Activated CD4-positive, alpha-beta T cell treated with anti-CD3 and anti-CD28 coated beads, Interleukin-2, amount 10 ng/mL, durations not matched to agents 7 days and 5 days (primary cell): Measurements from ENCODE around the gene TRDMT1. TPM values are rescaled to one million over a fixed set of nuclear protein-coding genes. Genes with fewer than 3 reads are reported as not detected.

Experiments used
- CTCF ChIA-PET: fragments of 350-600 bp; sonication (Branson Sonifier 250); formaldehyde crosslinking; loops from one replicate; lab custom pipeline; 2021; ENCODE audit warnings: antibody characterized with exemption; lab: Charles Lee
- POLR2A ChIA-PET: fragments of 350-600 bp; sonication (Branson Sonifier 250); formaldehyde crosslinking; loops from one replicate; lab custom pipeline; 2021; ENCODE audit warnings: antibody characterized with exemption; lab: Charles Lee
- DNase-seq: peaks from one replicate; pipeline ENCODE4 v3.0.0-alpha.2; 2020
- H3K27ac Mint-ChIP-seq: one replicate; pipeline ENCODE4 v1.8.0; 2021; ENCODE audit warnings: mild to moderate bottlenecking, moderate library complexity, mixed read lengths
- H3K27me3 Mint-ChIP-seq: one replicate; pipeline ENCODE4 v1.8.0; 2021; ENCODE audit warnings: mixed read lengths
- H3K36me3 Mint-ChIP-seq: one replicate; pipeline ENCODE4 v1.8.0; 2021; ENCODE audit warnings: low read depth, mixed read lengths
- H3K4me1 Mint-ChIP-seq: one replicate; pipeline ENCODE4 v1.8.0; 2021; ENCODE audit warnings: mixed read lengths
- H3K4me3 Mint-ChIP-seq: one replicate; pipeline ENCODE4 v1.8.0; 2021; ENCODE audit warnings: mild to moderate bottlenecking, moderate library complexity, mixed read lengths
- H3K9me3 Mint-ChIP-seq: one replicate; pipeline ENCODE4 v1.8.0; 2021; ENCODE audit warnings: mixed read lengths
- total RNA-seq, 2 experiments: library from RNA; stranded (reverse); gene quantifications; one replicate each; pipeline ENCODE4 v1.2.3, GENCODE V29; 2021

The TRDMT1 gene
- total RNA-seq, 2 experiments from 2014 or later: 14.1 to 17.2 TPM

DNA sequence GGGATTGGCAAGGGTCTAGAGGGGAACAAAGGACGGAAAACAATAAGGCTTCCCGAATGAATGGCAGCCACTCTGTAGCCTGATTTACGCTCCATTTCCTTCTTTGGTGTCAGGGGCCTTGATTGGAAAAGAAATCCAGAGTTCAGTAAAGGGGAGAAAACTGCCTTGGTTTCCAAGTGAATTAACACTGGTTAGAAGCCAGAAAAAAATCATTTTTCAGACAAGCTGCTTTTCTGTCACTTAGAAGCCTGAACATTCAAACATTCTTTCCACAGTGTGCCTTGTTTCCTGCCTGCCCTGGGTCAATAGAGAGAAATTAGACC is 283 bp upstream of the TRDMT1 start:
- POLR2A ChIA-PET: interaction anchor here (1.6 kb wide), 1 partner anchor 384 kb away, joined by 7 read pairs; the partner anchor contains the start of gene RSU1

DNA sequence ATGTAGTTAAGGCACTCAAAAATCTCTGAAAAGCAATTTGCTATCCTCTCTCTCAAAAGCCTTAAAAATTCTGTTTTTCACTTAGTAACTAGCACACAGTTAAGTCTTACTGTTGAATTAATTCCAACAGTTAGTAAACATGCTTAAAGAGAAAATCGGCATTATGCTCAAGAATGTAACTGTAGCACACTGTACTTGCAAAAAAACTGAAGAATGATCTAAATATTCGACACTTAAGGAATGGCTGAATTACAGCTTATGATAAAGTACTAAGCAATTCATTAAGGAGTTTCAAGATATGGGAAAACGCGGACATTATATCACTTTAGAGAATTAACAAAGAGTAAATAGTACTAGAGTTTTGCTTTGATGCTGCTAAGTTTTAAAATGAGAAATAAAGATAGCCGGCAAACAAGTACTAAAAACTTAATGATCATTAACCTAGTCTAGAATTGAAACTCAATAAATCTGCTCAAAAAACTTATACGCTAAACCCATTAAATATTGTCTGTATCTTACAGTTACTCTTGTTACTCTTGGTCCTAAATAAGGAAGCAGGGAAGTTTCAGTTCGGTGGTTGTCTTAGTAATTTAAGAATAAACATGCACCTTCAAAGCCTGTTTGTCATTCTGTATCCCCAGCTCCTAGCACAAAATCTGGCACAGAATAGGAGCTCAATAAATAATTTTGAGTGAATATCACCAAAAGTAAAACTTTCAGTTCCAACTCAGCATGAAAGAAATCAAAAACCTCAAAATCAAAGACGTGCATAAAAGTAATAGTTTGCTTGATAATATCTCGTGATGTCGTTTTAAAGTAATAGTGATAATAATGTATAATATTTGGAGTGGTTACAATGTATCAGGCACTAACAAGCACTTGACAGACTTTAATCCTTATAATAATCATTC is 1.2 kb downstream of the TRDMT1 start:
- no peak for DNase-seq
- Mint-ChIP-seq H3K9me3 (peaks cover 1% of the 10 kb centered on the region), H3K27ac (peak overlapping the region; percentile 91), H3K27me3 (no peaks in the 10 kb centered on the region), H3K36me3 (peaks cover 5% of the 10 kb centered on the region), H3K4me3 (peak overlapping the region; percentile 79), H3K4me1 (peaks cover 52% of the 10 kb centered on the region)
- POLR2A ChIA-PET: interaction anchor here (1.6 kb wide), 1 partner anchor 383 kb away, joined by 7 read pairs; the partner anchor contains the start of gene RSU1
- CTCF ChIA-PET: interaction anchor here (0.6 to 2.8 kb wide), 9 partner anchors 12 to 418 kb away, joined by 3 to 10 read pairs (median 4); partner anchors contain the start of gene VIM

More for the DNA sequence above, 283 bp upstream of the TRDMT1 start:
- no peak for DNase-seq
- CTCF ChIA-PET: interaction anchor here (1.3 to 2.8 kb wide), 5 partner anchors 10 to 374 kb away, joined by 3 to 10 read pairs (median 5); no protein-coding TSS in a partner anchor
- Mint-ChIP-seq H3K27me3 (no peaks in the 10 kb centered on the region), H3K27ac (peak overlapping the region; percentile 91), H3K36me3 (peaks cover 7% of the 10 kb centered on the region), H3K9me3 (no peaks in the 10 kb centered on the region), H3K4me3 (peak overlapping the region; percentile 79), H3K4me1 (peaks cover 65% of the 10 kb centered on the region)

DNA sequence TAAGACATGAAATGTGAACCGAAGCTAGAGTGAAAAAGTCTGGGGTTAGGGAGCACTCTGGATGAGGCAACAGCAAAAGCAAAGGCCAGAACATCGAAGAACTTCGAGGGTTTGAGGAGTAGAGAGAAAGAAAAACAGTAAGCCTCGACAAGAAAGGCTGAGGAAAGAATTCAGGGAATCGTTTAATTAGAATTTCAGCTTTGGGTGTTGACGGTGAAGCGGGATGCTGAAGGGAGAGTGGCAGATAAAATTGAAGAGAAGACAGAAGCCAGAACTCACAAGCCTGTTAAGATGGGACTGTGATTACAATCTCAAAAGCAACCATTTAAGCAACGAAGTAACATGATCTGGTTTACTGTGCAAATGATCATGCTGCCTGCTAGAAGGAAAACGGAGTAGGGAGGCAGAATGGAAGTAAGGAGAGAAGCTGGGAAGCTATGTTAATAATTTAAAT is 2.1 kb downstream of the TRDMT1 start:
- Mint-ChIP-seq H3K36me3 (peaks cover 5% of the 10 kb centered on the region), H3K27me3 (no peaks in the 10 kb centered on the region), H3K4me1 (peaks cover 49% of the 10 kb centered on the region), H3K4me3 (peak overlapping the region; percentile 52), H3K9me3 (peaks cover 6% of the 10 kb centered on the region), H3K27ac (no peak overlapping the region)
- ChIA-PET POLR2A (no interaction called here), CTCF (interaction anchor here (1.0 to 2.8 kb wide), 2 partner anchors 21 to 31 kb away, joined by 4 to 10 read pairs; no protein-coding TSS in a partner anchor)
- DNase-seq: no peak

DNA sequence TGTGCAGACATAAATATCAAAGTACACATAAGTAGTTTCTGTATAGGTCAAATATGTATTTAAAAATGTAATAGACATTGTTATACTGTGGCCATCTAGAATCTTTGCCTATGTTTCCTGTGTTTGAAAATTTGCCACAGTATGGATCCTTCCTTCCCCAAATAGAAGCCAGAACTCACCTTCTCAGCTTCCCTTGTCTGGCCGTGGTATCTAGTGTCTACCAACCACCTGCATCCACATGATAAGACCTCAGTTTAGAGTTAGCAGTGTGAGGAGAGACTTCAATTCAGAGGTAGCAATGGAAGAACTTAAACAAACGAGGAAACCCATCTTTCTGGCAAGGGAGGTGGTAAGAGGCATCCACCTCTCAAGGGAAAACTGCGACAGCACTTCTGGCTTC is 4.9 kb downstream of the TRDMT1 start:
- DNase-seq: no peak
- CTCF ChIA-PET: interaction anchor here (0.8 to 2.0 kb wide), 2 partner anchors 15 to 34 kb away, joined by 3 to 7 read pairs; no protein-coding TSS in a partner anchor
- no peak overlapping the region for H3K4me3 Mint-ChIP-seq
- H3K36me3 Mint-ChIP-seq: peaks cover 8% of the 10 kb centered on the region
- H3K4me1 Mint-ChIP-seq: peaks cover 30% of the 10 kb centered on the region
- H3K27ac Mint-ChIP-seq: no peak overlapping the region
- no peaks in the 10 kb centered on the region for H3K27me3 Mint-ChIP-seq
- POLR2A ChIA-PET: no interaction called here
- peaks cover 9% of the 10 kb centered on the region for H3K9me3 Mint-ChIP-seq

DNA sequence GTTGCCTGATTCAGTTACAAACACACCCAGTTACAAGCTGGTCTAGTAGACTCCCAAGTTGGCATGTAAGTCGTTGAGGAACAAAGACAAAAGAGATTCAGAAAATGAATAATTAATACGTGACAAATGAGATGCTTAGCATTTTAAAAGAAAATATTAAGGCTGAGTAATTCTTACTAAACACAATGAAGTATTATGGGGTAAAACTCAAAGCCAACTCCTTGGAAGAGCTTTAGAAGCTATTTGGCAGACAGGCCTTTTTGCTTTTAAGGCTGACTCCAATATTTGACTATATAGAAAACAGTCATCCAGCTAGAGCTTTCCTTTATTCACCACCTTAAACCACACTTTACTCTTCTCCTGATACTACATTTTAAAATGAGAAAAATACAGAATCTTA is 5.4 kb downstream of the TRDMT1 start:
- CTCF ChIA-PET: interaction anchor here (0.7 to 2.0 kb wide), 3 partner anchors 10 to 117 kb away, joined by 3 to 7 read pairs (median 3); no protein-coding TSS in a partner anchor
- H3K27ac Mint-ChIP-seq: no peak overlapping the region
- no peak overlapping the region for H3K4me3 Mint-ChIP-seq
- peaks cover 25% of the 10 kb centered on the region for H3K4me1 Mint-ChIP-seq
- H3K9me3 Mint-ChIP-seq: peaks cover 9% of the 10 kb centered on the region
- peaks cover 8% of the 10 kb centered on the region for H3K36me3 Mint-ChIP-seq
- POLR2A ChIA-PET: no interaction called here
- DNase-seq: no peak
- H3K27me3 Mint-ChIP-seq: no peaks in the 10 kb centered on the region

DNA sequence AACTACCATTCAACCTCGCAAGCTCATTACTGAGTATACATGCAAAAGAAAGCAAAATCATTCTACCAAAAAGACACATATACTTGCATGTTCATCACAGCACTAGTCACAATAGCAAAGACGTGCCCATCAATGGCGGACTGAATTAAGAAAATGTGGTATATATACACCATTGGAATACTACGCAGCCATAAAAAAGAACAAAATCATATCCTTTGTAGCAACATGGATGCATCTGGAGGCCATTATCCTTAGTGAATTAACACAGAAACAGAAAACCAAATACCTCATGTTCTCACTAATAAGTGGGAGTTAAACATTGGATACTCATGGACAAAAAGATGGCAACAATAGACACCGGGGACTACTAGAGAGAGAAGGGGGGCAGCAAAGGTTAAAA is 6.4 kb downstream of the TRDMT1 start:
- no peak overlapping the region for H3K27ac Mint-ChIP-seq
- ChIA-PET POLR2A (interaction anchor here (0.6 kb wide), 1 partner anchor 11 kb away, joined by 3 read pairs; no protein-coding TSS in a partner anchor), CTCF (interaction anchor here (0.9 kb wide), 1 partner anchor 25 kb away, joined by 3 read pairs; no protein-coding TSS in a partner anchor)
- H3K9me3 Mint-ChIP-seq: peaks cover 9% of the 10 kb centered on the region
- H3K36me3 Mint-ChIP-seq: peaks cover 8% of the 10 kb centered on the region
- peaks cover 18% of the 10 kb centered on the region for H3K4me1 Mint-ChIP-seq
- no peak for DNase-seq
- H3K4me3 Mint-ChIP-seq: no peak overlapping the region
- H3K27me3 Mint-ChIP-seq: no peaks in the 10 kb centered on the region

DNA sequence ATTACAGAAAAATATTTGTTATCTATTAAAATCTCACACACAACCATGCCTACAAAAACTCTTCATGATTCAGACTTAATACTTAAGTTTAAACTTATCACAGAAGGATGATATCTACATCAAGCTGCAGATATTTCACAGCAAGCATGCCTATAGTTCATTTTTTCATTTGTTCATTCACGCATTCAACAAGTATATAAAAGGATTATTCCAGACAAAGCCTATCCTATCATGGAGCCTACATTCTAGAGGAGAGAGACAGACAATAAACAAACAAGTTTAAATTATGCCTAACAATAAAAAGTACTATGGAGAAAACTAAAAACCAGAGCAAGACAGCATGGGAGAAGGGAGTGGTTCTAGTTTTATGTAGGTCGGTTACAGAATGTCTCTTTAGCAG is 10.9 kb downstream of the TRDMT1 start:
- Mint-ChIP-seq H3K27ac (no peak overlapping the region), H3K4me1 (peaks cover 2% of the 10 kb centered on the region), H3K9me3 (peaks cover 9% of the 10 kb centered on the region), H3K36me3 (peaks cover 6% of the 10 kb centered on the region), H3K27me3 (no peaks in the 10 kb centered on the region), H3K4me3 (no peak overlapping the region)
- ChIA-PET POLR2A (interaction anchor here (0.6 kb wide), 1 partner anchor 44 kb away, joined by 3 read pairs; no protein-coding TSS in a partner anchor), CTCF (no interaction called here)
- DNase-seq: no peak

DNA sequence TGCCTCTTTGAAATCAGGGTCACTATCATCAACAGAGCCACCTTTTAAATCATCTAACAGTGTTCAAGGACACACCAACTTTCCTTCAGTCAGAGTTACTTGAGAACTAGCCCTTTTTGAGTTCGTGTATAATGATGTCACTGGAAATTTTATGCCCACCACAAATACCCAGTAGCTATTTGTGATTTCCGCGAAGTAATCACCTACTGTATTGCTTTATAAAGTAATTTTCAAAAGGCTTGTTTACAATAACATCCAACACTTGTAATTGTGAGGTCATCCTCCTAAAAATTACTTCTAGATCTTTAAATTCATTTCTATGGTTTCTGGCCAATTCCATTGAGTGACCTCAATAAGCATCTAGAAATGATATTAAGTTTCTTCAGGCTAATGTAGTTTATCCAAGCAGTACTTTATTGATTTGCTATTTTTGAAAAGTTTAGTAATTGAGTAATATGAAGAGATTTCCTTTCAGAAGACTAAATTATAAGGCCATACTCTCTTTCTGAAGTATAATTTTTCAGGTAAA is 12.8 kb downstream of the TRDMT1 start:
- no peak overlapping the region for H3K4me3 Mint-ChIP-seq
- no peak overlapping the region for H3K27ac Mint-ChIP-seq
- CTCF ChIA-PET: no interaction called here
- POLR2A ChIA-PET: no interaction called here
- H3K27me3 Mint-ChIP-seq: no peaks in the 10 kb centered on the region
- H3K4me1 Mint-ChIP-seq: no peaks in the 10 kb centered on the region
- peaks cover 2% of the 10 kb centered on the region for H3K36me3 Mint-ChIP-seq
- no peak for DNase-seq
- H3K9me3 Mint-ChIP-seq: no peaks in the 10 kb centered on the region

DNA sequence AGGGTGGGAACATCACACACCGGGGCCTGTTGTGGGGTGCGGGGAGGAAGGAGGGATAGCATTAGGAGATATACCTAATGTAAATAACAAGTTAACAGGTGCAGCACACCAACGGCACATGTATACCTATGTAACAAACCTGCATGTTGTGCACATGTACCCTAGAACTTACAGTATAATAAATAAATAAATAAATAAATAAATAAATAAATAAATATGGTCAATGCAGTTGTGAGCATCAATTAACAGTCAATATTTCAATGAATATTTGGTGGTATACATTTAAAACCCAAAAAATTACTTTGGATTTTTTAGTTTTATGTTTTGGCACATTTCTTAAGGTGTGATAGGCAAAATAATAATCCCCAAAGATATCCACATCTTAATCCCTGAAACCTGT is 15.6 kb downstream of the TRDMT1 start:
- Mint-ChIP-seq H3K27me3 (no peaks in the 10 kb centered on the region), H3K4me1 (peaks cover 1% of the 10 kb centered on the region), H3K4me3 (no peak overlapping the region), H3K36me3 (peaks cover 2% of the 10 kb centered on the region), H3K27ac (no peak overlapping the region), H3K9me3 (no peaks in the 10 kb centered on the region)
- DNase-seq: no peak
- ChIA-PET CTCF (no interaction called here), POLR2A (no interaction called here)

DNA sequence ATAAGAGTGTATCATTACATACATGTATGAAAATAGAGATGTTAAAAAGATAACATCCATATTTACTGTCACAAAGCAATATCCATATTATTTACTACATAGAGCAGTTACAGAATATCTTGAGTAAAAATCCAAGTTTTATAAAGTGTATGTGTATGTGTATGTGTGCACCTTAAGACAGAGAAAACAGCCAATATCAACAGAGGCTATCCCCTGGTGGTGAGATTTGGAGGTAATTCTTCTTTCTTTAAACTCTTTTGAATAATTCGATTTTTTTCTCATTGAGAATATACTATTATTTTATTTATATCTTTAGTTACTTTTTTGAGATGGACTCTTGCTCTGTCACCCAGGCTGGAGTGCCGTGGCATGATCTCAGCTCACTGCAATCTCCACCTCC is 18.4 kb downstream of the TRDMT1 start:
- ChIA-PET POLR2A (no interaction called here), CTCF (interaction anchor here (0.5 to 1.3 kb wide), 2 partner anchors 18 to 125 kb away, joined by 3 to 4 read pairs; partner anchors contain the start of gene TRDMT1)
- H3K27me3 Mint-ChIP-seq: no peaks in the 10 kb centered on the region
- H3K9me3 Mint-ChIP-seq: no peaks in the 10 kb centered on the region
- no peak for DNase-seq
- peaks cover 1% of the 10 kb centered on the region for H3K4me1 Mint-ChIP-seq
- no peak overlapping the region for H3K4me3 Mint-ChIP-seq
- peaks cover 2% of the 10 kb centered on the region for H3K36me3 Mint-ChIP-seq
- H3K27ac Mint-ChIP-seq: no peak overlapping the region

DNA sequence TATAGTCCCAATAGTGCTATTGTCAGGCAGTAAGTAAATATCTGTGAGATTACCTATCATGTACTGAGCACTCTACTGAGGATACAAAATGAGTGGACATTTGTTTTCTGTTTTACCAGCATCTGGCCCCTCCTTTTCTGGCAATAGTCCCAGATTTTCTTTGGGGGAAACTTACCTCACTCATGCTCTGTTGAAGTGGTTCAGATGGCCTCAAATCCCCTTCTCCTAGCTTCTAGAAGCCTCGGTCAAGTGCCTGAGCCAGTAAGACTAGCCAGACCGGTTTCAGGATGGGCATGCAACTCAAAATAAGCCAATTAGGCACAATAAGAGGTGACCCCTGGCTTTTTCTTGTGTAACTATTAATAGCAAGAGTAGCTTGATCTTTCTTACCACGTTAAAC is 19.7 kb downstream of the TRDMT1 start:
- peaks cover 2% of the 10 kb centered on the region for H3K36me3 Mint-ChIP-seq
- DNase-seq: no peak
- ChIA-PET CTCF (no interaction called here), POLR2A (no interaction called here)
- H3K9me3 Mint-ChIP-seq: no peaks in the 10 kb centered on the region
- peaks cover 2% of the 10 kb centered on the region for H3K4me1 Mint-ChIP-seq
- no peaks in the 10 kb centered on the region for H3K27me3 Mint-ChIP-seq
- no peak overlapping the region for H3K4me3 Mint-ChIP-seq
- H3K27ac Mint-ChIP-seq: no peak overlapping the region

DNA sequence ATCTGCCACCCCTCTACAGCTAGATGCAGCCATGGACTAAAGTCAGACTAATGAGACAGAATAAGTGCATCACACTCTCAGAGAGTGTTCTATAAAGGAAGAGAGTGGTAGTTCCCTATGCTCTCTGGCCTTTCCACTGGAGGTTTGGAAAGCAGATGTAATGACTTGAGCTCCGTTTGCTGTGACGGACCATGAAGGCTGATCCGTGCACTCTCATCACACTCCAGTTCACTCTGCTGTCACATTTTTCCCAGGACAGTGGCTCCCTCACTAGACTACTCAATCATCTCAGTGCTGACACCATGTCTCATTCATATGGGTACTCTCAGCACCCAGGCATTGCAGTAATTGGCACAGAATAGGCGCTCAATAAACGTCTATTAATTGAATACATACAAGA is 20.4 kb downstream of the TRDMT1 start:
- Mint-ChIP-seq H3K9me3 (no peaks in the 10 kb centered on the region), H3K36me3 (peaks cover under 1% of the 10 kb centered on the region), H3K27ac (no peak overlapping the region), H3K4me1 (peaks cover 6% of the 10 kb centered on the region), H3K4me3 (no peak overlapping the region), H3K27me3 (no peaks in the 10 kb centered on the region)
- no peak for DNase-seq
- CTCF ChIA-PET: interaction anchor here (0.6 kb wide), 1 partner anchor 137 kb away, joined by 3 read pairs; no protein-coding TSS in a partner anchor
- POLR2A ChIA-PET: no interaction called here
